G401 (cell line): ENCODE results near the gene CUX1. TPM values are rescaled to one million over a fixed set of nuclear protein-coding genes. Genes with fewer than 3 reads are reported as not detected.

Experiments used
- DNase-seq: peaks from one replicate; pipeline ENCODE4 v3.0.0-alpha.2; 2015; ENCODE audit warnings: low spot score
- in situ Hi-C: cut with HindIII; loops from 2 replicates; pipeline ENCODE4 v1.10.0; 2016; ENCODE audit warnings: low sequenced_read_pairs, mixed read lengths
- total RNA-seq: library from RNA; depleted of rRNA; stranded (reverse); fragments of >200 nt; shearing (Covaris generic); gene quantifications from 2 replicates; pipeline ENCODE4 v1.2.3, GENCODE V29; 2014

CUX1 gene
- total RNA-seq, 1 experiment from 2014 or later: 23.2 TPM

DNA sequence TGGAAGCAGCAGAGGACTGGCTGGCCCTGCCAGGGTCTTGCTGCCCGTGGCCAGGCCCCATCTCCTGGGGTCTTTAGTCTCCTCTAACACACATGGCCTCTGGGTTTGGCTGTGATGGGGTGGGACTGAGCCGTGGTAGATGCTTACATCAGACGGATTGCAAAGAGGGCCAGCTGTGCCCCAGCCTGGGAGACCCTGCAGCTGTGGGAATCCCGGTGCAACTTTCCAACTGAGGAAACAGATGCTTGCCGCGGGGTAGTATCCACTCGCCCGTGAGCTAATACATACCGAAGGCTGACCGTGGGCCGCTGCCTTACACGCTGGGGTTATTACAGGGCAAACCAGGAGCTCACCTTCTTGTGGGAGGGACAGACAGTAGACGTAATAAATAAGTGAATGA, 445.1 kb downstream of the CUX1 start:
- in situ Hi-C loops: no loop called here
- no peak for DNase-seq

DNA sequence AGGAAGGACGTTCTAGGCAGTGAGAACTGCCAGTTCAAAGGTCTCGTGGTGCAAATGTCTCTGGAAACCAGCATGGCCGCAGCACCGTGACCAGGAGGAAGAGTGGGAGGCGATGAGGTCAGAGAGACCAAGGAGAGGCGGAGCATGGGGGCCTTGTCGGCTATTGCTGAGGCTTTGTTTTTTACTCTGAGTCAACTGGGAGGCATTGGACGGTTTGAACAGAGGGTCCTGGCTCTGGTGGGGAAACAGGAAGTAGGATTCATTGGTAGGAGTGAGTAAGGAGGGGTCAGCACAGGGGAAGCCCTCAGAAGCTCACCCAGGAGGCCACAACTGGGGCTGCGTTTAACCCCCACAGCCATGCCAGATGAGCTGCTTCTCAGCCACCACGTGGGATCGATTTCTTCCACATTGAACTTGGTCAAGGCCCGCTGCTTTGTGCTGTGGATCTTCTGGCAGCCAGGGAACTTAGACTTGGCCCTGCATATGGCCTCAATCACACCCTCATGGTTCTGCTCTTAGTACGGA, 447.0 kb downstream of the CUX1 start:
- in situ Hi-C loops: no loop called here
- DNase-seq: no peak

DNA sequence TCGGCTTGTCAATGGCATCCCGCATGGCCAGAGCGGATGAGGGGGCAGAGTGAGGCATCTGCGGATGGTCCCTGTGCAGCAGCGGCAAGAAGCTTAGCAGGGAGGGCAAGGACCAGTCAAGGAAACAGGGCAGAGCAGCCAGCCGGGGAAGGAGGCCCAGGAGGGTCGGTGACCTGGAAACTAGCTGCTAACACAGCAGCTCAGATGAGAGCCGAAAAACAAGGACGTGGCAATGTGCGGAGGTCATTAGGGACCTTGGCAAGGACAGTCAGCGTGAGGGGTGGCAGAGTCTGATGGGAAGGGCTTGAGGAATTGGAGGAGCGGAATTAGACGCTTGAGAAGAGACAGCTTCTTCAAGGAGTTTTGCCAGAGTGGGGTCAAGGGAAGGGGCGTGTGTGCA, 449.1 kb downstream of the CUX1 start:
- DNase-seq: no peak
- in situ Hi-C loops: no loop called here

DNA sequence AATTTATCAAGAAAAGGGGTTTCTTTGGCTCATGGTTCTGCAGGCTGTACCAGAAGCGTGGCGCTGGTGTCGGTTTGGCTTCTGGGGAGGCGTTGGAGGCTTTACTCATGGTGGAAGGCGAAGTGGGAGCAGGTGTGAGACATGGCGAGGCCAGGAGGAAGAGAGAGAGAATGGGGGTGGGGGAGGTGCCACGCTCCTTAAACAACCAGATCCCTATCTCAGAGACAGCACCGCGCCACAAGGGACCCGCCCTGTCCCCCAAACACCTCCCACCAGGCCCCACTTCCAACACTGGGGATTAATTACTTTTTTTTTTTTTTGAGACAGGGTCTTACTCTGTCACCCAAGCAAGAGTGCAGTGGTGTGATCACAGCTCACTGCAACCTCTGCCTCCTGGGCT, 451.2 kb downstream of the CUX1 start:
- no peak for DNase-seq
- in situ Hi-C loops: no loop called here

DNA sequence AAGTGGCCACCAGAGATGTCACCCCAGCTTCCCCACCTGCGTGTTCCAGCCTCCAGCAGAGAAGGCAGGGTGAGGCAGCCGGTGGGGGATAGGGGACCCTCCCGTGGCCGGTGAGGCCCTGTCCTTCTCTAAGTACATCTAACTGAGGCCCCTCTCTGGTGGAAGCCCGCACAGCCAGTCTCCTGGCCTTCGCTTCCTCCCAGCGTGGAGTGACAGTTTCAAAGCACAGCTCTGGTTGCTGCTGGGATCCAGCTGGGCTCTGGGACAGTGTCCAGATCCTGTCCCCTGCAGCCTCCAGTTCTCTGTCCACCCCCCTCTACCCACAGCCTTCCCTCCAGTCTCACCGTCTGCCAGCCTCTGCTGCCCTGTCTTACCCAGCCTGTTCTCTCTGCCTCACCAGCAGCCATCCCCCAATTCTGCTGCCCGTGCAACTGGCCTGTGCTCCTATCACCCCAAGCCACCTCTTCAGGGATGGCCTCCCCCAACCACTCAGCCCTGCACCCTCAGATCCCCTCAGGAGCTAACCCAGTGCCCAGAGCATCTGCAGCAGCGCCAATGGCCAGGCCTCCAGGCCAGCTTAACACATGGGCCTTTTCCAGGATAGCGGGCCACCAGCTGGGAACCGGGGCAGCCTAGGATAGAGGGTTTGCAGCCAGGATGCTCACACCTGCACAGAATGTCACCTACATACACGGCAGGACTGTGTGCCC, 452.9 kb downstream of the CUX1 start:
- in situ Hi-C loops: no loop called here
- DNase-seq: peak; percentile 89

DNA sequence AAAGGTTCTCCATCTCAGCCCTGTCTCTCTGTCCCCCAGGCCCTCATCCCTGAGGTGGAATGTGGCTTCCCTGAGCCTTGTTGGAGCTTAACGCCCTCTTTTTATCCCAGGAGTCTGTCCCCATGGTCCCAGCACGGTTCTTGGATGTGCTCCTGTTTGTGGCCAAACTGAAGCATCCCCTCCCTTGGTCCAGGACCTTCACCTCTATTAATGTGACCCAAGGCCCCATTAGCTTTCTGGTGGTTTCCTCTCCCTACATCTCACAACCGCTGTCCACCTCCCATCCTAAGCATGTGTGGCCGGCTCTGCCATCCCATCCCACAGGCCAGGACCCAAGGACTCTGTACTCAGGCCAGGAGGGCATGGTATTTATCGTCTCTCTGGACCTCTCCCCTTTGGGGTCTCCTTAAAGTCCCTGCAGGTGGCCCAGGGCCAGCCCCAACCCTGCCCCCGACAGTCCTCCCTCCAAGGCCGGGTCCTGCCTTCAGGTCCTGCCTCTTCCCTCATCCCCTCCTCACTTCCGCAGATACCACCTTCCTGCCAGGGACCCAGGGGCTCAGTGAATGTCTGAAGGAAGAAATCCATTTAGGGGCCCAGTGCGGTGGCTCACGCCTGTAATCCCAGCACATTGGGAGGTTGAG, 453.9 kb downstream of the CUX1 start:
- DNase-seq: no peak
- in situ Hi-C loops: no loop called here

DNA sequence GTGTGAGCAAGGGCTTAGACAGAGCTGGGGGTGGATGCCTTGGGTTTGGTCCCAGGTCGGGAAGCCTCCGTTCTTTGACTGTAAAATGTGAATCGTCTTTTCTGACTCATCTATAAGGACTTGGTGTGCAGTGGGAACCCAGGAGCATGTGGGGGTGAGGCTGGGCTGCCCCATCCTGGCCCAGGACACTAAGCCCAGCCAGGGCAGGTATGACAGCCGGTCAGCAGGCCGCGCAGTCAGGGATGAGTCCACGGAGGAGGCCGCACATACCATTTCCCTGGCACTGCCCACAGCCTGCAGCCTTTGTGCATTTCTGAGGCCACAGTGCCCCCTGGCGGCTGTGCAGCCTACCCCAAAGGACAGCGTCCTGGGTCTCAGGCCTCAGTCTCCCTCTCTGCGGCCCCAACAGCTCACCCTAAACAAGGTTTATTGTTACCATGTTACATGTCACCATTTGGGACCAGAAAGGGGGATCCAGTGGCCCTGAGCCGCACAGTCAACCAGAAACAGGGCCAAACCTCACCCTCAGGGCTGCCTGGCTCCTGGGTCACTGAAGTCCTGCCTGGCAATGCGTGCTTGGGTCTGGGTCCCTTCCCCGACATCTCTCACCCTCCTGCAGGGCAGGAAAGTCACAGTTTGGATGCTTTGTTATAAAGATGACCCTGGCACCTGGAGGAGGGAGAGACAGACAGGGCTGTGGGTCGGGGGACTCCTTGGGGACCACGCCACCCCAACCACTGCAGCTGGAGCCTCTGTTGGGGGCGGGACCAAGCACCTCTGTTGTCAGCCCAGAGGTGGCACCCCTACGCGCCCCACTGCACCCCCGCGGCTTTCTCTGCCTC, 454.9 kb downstream of the CUX1 start:
- in situ Hi-C loops: no loop called here
- peak; percentile 89 for DNase-seq

DNA sequence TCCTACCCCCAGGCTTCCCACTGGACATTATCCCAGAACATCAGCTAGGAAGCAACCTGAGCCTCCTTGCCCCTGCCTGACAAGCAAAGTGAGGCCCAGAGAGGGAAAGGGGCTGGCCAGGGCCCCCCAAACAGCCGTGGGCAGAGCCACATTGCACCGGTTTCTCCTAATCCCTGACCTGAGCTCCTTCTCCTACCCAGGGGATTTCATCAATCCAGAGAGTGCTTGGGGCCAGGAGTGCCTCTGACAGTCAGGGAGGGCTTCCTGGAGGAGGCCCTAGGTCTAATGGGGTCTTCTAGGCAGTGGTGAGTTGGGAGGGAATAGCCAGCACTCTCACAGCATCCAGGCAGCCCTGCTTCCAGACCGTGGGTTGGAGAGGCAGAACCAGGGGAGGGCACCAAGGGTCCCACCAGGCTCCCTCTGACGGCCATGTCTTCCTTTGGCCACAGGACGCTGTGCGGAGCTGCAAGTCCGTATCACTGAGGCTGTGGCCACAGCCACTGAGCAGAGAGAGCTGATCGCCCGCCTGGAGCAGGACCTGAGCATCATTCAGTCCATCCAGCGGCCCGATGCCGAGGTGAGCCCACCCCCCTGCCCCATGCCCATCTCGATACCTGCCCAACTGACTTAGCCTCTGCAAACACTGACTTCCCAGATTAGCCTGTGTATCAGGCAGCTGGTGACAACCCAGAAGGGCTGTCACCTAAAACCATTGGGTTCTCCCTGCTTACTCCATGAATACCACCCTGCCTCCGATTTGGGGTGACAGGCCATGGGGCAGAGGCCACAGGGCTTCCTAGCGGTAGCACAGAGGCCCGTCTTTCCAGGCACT, 455.7 kb downstream of the CUX1 start:
- in situ Hi-C loops: no loop called here
- no peak for DNase-seq

DNA sequence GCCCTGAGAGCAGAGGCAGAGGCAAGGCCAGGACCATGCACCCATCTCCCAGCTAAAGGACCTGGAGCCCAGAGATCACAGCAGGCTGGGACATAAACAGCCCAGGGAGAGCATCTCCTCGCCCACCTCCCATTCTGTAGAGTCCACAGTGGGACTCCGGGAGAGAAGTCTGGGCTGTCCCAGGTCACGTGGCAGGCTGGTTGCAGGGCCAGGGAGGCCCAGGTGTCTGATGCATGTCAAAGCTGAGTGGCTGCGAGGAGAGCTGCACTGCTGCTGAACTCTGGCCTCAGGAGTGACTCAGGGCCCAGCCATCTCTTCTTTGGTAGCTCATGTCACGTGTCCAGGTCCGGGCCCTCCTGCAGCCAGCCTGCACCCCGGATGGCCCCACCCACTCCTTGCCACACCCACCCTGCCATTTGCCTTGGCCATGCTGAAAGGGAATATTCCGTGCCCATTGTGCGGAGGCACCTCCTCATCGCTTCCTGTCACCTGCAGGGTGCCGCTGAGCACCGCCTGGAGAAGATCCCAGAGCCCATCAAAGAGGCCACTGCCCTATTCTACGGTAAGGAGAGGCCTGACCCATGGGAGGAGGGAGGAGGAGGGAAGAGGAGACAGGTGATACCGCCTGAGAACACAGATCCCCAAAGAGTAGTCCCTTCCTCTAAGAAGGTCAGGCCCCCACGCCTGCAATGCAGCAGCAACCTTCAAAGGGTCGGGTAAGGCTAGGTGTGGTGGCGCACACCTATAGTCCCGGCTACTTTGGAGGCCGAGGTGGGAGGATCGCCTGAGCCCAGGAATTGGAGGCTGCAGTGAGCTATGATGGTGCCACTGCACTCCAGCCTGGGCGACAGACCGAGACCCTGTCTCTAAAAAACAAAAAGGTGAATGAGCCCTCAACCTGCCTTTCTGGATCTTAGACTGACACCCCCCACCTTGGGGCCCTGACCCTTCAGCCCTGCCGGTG, 456.6 kb downstream of the CUX1 start:
- no peak for DNase-seq
- in situ Hi-C loops: no loop called here

DNA sequence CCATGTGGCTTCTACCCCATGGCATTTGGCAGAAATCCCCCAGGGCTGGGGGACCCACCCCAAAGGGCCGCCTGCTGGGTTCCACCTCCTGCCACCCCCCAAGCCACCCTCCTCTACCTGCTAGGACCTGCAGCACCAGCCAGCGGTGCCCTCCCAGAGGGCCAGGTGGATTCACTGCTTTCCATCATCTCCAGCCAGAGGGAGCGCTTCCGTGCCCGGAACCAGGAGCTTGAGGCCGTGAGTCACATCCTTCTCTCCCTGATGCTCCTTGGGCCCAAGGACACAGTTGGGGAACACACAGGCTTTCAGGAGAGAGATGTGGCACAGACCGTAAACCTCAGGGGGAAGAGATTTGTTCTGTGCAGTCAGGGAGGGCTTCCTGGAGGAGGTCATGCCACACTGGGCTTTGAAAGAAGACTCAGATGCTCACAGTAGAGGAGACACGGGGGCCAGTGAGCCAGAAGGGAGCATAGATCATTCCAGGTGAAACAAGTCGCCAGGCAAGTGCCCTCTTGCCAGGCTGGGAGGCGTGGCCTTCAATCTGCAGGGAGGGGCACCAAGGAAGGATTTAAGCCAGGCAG, 457.8 kb downstream of the CUX1 start:
- no peak for DNase-seq
- in situ Hi-C loops: no loop called here

DNA sequence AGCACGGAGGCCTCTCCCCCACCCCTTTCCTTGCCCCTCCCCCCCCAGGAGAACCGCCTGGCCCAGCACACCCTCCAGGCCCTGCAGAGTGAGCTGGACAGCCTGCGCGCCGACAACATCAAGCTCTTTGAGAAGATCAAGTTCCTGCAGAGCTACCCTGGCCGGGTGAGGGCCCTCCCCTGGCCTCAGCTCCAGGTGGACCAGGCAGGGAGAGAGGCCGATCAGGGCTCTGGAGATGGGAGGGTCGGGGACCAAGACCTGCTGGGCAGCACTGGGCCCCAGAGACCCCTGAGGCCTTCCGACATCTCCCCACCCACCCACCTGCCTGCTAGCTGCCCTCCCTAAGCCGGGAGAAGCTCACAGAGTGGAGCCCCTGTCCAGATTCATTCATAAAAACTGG, 460.5 kb downstream of the CUX1 start:
- no peak for DNase-seq
- in situ Hi-C loops: no loop called here

DNA sequence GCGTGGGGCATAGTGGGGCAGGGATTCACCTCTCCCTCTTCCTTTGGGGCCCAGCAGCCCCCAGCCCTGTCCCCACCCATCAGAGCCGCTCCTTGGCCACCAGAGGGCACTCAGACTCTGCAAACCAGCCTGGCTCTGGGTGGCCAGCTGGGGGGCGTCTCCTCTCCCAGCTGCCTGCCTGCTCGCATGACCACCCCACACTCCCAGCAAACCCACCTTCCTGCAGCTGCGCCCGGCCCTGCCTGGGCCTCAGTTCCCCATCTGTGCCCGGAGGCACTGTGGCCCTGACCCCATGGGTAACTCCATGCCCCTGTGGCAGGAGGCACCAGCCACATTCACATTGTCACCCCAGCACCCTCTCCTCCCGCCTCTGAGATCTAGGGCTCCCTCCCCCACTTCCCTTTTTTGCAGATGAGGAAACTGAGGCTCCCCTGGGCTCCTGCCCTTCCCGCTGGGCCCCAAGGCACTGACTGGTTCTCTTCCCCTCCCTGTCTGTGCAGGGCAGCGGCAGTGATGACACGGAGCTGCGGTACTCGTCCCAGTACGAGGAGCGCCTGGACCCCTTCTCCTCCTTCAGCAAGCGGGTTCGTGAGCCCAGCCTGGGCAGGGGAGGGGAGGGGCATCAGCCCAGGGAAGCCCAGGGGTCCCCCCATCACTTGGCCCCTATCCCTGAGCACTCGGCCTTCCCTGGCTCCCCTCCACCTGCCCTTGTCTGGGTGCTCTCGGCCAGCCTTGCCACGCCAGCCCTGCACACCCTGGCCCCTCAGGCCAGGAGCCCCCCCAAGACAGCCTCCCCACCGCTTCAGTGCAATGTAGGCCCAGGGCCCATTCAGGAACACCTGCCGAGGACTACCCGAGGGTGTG, 462.3 kb downstream of the CUX1 start:
- in situ Hi-C loops: no loop called here
- peak; percentile 79 for DNase-seq

DNA sequence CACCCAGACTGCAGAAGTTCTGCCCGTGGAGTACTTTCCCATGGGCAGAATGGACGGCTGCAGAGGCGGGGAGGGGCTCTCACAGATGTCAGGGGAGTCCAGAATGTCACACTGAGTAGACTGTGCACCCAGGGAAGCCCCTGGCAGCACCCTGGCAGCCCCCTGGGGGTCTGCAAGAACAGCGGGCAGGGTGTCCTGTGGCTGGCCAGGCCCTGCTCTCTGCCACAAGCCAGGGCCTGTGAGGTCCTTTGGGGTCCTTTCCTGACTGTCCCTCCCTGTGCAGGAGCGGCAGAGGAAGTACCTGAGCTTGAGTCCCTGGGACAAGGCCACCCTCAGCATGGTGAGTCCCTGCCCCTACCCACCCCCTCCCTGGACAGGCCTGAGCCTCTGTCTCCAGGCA, 463.1 kb downstream of the CUX1 start:
- no peak for DNase-seq
- in situ Hi-C loops: no loop called here

DNA sequence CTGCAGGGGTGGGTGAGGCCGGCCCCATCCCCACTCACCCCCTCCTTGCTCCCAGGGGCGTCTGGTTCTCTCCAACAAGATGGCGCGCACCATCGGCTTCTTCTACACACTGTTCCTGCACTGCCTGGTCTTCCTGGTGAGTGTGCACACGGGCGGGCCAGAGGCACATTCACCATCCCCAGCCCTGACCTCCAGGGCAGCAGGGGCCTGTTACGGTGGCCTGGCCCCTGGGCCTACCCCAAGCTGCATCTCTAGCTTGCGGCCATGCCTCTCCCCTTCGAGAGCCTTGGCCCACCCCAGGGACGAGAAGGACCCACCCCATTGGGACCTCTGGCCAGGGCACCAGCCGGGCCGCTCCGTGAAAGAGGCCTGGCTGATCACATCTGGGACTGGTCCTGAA, 464.4 kb downstream of the CUX1 start:
- no peak for DNase-seq
- in situ Hi-C loops: no loop called here

DNA sequence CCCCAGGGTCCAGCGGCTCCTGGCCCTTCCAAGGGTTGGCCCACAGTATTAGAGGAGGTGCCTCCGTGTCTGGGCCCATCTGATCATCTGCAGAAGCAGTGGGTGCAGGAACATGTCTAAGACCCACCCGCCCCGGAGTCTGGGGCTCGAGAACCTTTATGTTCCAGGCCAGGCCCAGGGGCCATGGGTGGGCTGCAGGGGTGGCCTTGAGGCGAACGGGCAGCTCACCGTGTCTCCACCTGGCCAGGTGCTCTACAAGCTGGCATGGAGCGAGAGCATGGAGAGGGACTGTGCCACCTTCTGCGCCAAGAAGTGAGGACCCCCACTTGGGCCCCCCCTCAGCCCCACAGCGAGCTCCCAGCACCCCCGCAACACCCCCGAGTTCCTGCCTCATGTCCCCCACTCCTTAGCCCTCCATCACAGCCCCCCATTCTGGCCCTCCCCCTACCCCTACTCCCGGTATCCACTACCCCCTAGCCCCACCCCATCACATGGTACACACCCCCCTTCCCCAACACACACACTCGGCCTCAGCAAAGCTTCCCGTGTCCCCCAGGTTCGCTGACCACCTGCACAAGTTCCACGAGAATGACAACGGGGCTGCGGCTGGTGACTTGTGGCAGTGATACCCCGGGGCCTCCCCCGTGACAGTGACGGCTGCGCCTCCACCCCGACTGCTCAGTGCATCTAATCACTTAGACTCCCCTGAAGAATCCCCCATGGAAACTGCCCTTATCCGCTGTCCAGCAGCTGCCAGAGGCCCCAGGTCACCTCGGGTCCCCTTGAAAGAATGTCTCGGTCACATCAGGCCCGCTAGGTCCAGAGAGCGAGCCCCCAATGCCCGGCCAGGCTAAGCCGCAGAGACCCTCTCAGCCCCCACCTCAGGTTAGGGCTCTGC, 465.3 kb downstream of the CUX1 start:
- in situ Hi-C loops: no loop called here
- DNase-seq: no peak
